B cell (primary cell): ENCODE measurements around the gene VPS11.

Source experiments
- EZH2 ChIP-seq: IDR thresholded peaks from 2 replicates; pipeline ENCODE4 v1.6.1; 2012; ENCODE audit warnings: borderline replicate concordance, low read depth, mild to moderate bottlenecking, moderate library complexity, low read length; ENCODE audit not compliant: insufficient read depth, poor library complexity, severe bottlenecking
- TF ChIP-seq, protein P1 (sequence below): fragments of 200-600 bp; IDR thresholded peaks from one replicate; pipeline ENCODE4 v1.8.0; 2022; ENCODE audit warnings: antibody characterized with exemption, mild to moderate bottlenecking

DNA sequence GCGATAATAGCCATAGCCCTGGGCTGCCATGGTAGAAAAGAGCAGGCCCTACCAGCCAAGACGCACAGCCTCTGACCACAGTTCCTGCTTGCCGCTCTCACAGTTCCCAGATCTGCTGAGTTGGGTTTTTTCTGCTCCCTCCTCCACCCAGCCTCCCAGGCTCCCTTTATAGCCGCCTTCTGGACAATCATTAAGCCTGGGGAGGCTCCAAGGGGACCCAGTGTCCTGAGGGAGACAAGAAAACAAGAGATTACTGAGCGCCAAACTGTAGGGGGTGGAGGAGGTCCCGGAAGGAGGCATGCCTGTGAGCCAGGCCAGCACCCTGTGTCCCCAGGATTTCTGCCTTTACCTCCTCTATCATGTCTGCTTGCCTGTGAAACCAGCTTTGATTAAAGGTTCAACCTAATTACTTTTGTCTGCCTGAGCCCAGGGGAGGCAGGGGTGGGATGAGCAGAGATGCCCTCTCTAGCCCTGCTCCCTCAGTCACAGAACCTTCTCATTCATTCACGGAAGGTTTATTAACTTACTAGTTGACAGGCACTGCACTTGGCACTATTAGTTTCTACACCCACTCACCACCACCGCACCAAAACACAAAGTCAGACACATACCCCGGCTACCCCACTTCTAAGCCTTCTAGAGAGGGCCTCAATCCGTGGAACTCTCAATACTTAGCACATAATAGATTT lies 38.1 kb upstream of the VPS11 start:
- TF ChIP-seq, protein P1, sequence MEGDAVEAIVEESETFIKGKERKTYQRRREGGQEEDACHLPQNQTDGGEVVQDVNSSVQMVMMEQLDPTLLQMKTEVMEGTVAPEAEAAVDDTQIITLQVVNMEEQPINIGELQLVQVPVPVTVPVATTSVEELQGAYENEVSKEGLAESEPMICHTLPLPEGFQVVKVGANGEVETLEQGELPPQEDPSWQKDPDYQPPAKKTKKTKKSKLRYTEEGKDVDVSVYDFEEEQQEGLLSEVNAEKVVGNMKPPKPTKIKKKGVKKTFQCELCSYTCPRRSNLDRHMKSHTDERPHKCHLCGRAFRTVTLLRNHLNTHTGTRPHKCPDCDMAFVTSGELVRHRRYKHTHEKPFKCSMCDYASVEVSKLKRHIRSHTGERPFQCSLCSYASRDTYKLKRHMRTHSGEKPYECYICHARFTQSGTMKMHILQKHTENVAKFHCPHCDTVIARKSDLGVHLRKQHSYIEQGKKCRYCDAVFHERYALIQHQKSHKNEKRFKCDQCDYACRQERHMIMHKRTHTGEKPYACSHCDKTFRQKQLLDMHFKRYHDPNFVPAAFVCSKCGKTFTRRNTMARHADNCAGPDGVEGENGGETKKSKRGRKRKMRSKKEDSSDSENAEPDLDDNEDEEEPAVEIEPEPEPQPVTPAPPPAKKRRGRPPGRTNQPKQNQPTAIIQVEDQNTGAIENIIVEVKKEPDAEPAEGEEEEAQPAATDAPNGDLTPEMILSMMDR: no peak
- no peak for TF ChIP-seq EZH2
